Suppressor macrophage treated with lipopolysaccharide for 4 hours (primary cell): ENCODE results near the gene KIF25.

Source experiments
- DNase-seq: peaks from one replicate; pipeline ENCODE4 v3.0.0-alpha.2; 2020

The KIF25 gene, protein sequence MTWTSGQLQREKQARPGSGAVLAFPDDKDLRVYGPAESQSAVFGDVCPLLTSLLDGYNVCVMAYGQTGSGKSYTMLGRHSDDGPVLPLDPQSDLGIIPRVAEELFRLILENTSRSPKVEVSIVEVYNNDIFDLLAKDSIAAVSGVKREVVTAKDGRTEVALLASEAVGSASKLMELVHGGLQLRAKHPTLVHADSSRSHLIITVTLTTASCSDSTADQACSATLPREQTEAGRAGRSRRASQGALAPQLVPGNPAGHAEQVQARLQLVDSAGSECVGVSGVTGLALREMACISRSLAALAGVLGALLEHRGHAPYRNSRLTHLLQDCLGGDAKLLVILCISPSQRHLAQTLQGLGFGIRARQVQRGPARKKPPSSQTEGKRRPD

DNA sequence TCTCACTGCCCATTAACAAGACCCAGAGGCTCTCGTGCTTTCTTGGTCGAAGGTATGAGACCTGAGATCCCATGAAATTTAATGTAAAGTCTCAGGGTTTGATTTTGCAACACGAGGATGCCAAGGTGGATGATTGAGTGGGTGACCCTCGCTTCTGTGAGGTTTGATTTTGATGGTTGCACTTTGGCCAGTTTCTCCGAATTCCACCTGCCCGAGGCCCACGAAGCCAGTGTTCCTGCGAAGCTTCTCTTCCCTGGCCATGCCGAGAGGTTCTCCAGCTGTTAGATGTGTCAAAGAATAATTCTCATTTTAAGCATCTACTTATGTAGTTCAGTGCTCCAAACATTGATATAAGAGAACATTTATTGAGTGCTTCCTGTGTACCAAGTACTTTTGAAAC is at the start of gene KIF25:
TSS of gene KIF25 (plus strand) at position 30 of the 400 bp plus-strand sequence. CDS start 31,915 bp downstream, outside the sequence.
- no peak for DNase-seq

DNA sequence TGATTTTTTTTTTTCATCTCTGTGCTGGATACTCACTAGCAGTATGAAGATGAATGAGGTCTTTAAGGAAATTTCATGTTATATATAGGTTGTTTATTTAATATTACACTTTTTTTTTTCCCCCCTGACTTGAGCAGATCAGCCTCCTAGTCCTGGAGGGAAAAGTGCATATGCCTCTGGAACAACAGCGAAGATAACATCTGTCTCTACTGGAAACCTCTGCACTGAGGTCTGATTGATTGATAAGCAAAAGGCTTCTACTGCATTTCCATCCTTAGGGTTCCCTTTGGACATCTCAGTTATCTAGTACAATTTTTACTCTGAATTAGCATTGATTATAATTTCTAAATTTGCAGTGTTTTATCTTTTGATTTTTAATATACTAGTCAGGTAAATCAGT is 49.8 kb upstream of the KIF25 start:
- no peak for DNase-seq

DNA sequence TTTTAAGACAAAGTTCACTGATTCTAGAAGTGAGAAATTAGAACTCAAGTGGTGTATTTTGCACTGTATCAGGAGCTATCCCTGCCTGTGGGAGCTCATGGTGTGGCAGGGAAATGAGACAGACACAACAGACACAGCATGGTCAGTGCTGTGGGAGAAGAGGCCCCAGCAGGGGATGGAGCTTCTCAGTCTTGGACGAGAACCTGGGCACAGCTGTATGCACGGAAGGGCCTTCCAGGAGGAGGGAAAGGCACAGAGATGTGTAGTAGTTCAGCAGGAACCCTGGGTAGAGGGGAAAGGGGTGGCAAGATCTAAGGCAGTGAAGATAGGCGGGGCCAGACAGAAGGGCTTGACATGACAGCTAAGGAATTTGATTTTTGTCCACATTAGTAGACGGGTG is 48.8 kb upstream of the KIF25 start:
- DNase-seq: no peak

DNA sequence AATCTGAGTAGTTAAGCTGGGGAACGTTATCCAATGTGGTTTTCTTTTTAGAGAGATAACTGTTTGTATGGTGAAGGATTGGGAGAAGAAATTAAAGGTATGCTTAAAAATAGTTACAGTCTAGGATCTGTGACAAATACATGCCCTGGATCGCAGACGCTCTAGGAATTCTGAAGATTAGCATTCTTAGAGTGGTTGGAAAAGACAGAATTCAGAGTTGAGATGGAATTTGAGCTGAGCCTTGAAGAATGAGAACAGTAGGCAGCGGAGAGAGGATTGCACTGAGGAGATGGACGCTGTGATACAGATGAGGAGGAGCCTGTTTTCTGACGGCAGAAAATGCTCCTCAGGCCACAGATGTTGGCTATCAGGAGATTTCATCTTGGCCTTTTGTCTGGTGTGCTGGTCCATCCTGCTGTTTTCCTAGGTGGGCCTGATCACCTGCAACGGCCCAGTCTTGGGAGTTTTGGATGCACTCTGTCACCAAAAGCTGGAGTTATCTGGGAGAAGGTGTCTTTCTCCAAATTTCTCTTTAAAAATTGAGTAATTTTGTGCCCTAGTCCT is 48.3 kb upstream of the KIF25 start:
- no peak for DNase-seq

DNA sequence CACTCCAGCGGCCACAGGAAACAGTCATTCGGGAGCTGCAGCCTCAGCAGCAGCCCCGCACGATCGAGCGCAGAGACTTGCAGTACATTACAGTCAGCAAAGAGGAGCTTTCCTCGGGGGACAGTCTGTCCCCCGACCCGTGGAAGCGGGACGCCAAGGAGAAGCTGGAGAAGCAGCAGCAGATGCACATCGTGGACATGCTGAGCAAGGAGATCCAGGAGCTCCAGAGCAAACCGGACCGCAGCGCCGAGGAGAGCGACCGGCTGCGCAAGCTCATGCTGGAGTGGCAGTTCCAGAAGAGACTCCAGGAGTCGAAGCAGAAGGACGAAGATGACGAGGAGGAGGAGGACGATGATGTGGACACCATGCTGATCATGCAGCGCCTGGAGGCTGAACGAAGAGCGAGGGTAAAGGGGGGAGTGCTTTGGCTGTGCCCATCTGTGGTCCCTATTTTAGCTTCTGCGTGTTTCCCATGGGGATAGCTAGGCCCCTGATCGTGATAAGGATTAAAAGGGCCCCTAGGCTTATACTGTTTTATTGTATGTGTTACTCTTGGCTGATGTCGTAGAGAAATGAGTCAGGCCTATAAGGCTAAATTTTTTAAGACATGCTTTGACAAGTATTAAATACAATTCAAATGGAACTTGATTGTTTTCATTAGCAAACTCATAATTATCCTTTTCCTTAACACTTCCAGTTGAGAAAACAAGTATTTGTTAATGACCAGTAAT is 45.5 kb upstream of the KIF25 start:
- DNase-seq: no peak

DNA sequence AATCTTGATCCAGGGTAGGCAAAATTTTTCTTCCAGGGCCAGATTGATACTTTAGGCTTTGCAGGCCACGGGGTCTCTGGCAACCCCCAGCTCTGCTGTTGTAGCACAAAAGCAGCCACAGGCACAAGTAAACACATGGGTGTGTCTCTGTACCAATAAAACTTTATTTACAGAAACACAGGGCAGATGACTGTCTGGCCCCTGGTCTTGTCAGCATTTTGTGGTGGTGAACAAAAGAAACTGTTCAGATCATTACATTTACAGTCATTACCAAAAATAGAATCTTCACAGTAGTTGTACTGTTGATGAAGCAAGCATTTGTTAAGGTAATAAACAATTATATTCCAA is 45.0 kb upstream of the KIF25 start:
- no peak for DNase-seq

DNA sequence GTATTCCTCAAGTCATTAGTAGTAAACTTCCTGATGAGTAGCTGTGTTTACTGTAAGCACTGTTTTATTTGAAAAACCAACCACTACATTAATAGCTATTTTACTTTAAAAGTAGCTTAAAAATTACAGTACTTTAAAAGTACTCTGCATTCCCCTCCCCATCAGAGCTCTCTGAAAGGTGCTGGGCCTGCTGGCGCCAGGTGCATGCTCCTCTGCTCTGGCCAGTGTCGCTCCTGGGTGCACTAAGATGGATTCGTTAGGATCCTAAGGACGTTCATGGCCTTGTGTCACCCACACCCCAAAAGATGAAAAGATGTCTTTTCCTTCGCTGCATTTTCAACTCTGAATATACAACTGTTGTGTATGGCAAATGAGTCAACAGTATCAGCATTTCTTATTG is 43.9 kb upstream of the KIF25 start:
- DNase-seq: no peak

DNA sequence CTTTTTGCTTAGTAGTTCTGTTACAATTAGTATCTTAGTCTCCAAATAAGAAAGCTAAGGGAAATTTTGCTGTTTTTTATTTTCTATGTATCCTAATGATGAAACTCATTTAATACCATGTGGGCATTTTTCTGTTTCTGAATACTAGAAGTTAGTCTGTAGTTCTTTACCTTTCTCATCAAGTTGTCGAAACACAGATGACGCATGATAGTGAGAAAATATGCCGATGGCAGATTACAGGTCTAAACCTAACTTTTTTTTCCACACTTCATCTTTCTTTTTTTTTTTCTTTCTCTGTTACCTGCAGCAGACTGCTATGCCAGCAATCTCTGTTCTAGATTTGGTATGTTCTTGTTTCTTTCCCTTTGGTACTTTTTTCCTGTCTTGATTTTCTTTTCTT is 43.3 kb upstream of the KIF25 start:
- no peak for DNase-seq

DNA sequence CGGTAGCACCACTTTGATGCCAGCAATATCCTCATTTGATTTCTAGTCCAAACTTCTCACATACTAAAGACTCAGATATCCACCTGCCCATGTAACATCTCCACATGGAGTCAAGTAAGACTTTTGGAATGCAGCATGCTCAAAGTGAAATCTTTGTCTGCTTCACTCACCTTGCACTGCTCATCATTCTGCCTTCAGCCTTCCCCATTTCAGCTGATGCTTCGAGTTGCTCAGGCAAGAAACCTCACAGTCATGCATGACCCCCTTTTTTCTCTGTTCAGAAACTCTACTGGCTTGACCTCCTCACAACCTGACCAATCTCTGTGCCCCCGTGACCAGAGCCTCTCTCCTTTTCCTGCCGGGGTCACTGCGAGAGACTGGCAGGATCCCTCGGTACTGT is 41.0 kb upstream of the KIF25 start:
- no peak for DNase-seq

DNA sequence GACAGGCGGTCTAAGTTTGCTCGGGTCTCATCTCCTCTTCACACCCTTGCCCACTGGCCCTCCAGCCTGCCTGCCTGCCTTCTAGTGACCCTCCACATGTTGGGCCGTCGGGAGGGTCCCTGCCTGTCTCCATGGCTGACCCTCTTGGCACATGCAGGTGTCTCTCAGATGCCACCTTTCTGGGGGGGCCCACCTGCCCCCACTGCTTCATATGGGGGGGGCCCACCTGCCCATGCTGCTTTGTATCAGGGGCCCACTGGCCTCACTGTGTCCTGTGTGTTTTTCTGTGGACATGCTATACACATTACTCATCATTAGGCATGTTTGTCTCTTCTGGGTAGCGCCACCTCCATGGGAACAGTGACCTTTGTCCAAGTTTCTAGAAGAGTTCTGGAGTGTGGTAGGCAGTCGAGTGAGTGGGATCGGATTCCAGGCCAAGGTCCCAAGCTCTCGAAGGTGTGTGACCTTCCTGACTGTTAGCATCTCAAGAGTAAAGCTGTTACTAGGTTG is 40.4 kb upstream of the KIF25 start:
- DNase-seq: no peak

DNA sequence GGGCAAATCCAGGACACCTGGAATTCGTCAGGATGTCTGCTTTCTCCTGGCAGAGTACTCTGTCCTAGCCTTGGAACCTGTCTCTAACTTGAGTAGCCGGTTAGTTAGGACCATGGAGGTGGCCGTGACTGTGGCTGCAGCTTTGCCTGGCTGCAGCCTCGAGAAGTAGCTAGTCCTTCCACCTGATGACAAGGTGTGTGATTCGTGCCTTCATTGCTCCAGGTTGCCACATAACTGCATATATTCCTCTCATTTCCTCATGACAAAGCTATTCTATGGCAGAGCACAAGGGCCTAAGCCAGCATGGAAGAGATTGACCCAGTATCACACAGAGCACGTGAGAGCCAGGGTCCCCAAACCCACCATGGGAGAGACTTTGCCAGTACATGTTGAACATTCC is 39.8 kb upstream of the KIF25 start:
- no peak for DNase-seq

DNA sequence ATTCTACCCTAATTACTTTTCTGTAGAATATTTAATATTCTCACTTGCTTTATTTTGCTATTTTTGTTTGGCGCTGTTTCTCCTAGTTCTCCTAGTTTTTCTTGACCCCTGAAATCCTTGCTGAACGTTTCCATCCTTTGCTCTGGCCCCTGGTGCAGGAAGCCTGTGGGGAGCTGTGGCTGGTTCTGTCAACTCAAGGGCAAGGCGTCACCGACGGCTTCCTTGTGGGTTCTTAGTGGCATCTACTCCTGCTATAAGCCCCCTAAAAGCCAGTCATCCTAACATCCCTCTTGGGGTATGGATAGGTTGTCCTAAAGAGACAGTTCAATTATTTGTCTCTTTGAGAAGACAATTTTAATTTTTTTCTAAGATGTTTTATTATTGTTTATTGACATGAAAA is 36.9 kb upstream of the KIF25 start:
- no peak for DNase-seq

DNA sequence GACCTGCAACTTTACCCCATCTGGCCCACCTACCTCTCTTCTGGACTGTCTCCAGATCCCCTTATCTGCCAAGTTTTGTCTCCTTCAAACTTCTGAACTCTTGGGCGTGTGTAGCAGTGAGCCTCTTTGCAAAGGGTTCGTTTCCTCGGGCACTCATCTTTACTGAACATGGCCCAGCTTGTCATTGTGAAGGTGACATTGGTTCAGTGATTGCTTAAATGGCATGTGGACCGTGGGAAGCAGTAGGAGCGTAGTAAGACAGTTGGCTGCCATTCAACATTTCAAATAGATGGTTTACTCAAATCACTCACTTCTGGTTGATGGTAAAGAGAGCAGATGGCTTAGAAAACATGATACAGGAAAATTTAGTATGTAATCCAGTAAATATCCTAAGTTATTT is 34.8 kb upstream of the KIF25 start:
- DNase-seq: no peak

DNA sequence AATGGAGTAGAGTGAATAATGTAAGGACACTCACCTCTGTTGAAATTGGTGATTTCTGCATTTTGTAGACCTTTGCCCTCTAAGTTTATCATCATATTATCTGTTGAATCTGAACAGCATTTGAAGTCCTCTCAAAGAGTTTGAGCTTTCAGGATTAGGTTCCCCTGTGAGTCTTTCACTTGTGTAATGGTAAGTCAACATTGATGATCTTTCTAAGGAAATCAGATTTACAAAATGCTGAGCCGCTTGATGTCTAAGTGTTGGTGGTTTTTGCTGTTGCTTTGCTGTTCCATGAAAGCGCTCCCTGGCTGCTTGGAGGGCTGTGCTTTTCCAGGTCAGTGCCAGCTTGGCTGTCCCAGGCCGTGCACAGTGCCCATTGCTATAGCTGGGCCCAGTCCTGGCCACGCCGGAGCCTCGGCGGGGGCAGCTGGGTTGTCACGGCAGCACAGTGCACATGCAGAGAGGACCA is 33.8 kb upstream of the KIF25 start:
- no peak for DNase-seq

DNA sequence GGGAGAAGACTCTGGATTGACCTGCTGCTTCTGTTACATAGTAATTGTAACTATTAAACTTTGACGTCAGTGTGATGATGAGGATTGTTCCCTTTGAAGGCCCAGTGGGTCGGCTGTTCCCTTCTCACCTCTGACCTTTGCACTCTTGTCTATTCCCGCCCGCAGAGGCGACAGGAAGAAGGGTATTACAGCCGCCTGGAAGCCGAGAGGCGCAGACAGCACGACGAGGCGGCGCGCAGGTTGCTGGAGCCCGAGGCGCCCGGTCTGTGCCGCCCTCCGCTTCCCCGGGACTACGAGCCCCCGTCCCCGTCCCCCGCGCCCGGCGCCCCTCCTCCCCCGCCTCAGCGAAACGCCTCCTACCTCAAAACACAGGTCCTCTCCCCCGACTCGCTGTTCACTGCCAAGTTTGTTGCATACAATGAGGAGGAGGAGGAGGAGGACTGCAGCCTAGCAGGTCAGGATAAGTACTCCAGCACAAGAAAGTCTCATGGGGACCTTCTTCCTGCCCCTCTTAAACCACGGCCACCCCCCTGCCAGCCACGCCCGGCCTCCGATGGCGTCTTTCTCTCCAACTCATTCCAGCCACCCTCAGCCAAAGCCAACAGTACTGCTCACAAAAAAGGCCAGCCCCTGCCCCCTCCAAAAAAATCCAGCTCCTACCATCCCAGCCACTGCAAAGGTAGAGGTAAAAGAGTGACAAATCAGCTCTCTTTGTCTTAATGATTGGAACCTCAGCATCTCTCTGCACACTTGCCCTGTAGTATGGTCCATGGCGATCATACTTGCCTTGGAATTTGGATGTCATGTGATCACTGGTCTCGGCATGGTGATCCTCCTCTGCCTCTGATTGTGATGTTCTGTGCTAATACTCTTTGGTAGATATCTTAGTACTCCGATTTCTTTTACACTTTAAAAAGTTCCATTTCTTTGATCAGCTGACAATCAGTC is 31.6 kb upstream of the KIF25 start:
- DNase-seq: no peak

DNA sequence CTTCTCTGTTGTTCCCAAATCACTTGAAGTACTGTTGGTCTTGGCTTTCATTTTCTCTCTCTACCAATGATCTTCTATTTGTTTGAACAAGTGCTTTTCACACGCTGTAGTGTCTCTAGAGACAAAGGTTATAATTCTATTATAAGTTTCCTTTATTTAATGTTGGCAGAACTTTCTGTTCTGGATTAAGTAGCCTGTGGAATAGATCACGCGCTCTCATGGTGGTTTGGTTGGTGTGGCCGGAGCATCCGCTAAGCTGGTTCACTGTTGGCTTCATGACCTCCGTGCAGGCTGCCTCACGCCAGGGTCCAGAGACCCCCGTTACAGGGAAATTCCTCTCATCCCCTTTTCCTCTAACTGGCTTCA is 30.9 kb upstream of the KIF25 start:
- DNase-seq: no peak

DNA sequence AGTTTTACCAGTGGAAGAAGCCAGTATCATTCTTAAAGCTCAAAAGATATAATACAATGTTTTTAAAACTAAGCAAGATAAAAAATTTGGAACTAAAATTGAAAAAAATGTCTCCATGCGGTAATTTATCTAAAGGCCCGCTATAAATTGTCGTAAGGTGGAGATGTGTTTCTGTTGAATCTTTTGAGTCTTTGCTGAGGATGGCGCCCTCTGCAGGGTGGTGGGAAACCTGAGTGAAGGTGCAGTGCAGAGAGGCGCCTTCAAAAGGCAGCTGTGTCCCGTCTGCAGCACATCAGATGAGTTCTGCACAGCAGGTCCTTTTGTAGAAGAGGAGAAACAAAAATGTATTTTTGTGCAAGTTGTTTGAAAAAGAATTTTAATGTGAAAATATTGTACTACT is 29.4 kb upstream of the KIF25 start:
- no peak for DNase-seq

DNA sequence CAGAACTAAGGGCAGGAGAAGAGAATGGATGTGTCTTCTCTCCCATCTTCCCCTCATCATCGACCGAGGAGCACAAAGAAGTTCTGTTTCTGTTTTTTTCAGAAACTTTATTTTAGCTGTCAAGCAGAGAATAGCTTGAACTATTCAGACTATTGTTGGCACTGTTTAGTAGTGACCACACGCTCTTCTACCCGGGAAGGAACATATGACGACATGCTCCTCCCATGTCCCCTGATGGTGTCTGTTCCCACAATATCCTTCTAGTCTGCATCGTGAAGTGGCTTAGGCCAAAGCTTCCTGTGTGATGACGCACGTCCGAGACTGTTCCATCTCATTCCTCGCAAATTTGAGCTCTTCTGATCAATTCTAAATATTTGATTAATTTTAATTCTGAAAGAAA is 27.2 kb upstream of the KIF25 start:
- DNase-seq: no peak

DNA sequence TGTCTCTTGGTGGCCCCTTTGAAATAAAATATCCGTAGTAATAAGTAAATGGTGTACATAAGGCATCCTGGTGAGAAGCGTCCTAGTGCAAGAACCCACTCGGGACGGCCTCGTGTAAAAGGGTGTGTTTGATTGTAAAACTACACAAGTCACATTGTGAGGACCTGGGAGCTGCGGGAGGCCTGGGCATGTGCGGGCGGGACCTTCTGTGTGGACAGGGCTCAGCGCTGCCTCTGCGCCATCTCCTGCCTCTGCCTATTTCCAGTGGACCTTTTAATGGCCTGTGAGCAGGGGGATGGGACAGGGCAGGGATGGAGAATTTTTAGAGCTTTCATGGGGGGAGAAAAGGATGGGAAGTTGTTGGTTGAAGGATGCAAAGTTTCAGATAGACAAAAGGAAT is 25.3 kb upstream of the KIF25 start:
- DNase-seq: no peak

DNA sequence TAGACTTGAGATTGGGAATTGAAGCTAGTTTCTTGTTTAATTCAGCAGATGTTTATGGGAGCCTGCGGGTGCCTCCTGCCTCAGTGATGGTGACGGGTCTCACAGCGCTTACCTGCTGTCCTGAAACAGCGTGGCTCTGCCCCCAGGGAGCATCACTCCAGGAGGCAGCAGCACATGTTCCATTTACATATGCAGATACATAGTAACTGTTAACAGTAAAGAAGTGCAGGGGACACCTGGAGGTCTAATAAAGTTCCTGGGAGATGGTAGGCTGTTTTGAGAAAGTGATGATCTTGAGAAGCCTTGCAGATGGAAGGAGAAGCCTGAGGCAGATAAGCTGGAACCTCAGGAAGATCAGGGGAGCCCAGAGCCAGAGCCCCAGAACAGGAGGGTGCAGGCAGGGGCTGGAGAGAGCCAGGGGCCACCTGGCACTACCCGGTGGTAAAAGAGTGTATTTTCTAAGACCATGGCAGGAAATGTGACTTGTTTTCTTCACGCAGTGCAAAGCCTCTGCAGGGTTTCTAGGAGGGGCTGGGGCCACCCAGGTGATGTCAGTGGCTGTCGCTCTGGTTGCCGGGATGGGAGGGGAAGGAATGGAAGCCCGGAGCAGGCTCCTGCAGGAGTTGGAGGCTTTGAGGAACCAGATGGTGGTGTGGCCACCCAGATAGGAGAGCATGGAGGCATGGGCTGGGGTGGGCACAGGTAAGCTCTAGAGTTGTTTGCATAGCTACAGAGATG is 24.2 kb upstream of the KIF25 start:
- no peak for DNase-seq

DNA sequence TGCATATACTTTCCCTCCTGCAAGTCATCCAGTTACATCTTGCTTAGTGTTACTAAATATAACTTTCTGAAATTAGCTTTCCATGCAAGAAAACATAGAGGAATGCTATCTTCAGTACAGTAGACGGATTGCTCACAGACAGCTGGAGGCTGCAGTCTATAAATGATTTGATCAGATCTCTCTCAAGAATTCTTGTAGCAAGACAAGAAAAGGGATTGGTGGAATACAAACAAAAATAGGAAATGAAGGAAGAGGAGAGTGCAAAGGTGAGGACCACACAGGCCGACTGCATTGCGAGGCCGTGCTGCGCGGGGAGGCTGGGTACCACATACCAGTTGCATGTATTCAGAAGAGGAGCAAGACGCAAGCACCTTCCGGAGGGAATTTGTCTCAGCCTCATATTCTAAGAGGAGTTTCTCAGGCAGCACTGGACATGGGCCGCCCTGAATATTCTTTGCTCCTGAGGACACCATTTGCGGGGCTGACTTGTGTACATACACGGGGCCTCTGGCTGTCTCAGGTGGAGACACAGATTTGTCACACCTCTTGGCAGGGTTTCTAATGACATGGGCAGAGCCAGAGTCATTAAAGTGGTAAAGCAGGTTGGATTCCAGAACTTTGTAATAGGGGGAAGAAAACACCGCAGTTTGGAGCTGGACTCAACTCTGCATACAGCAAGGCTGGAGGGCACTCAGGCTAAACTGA is 22.7 kb upstream of the KIF25 start:
- no peak for DNase-seq

DNA sequence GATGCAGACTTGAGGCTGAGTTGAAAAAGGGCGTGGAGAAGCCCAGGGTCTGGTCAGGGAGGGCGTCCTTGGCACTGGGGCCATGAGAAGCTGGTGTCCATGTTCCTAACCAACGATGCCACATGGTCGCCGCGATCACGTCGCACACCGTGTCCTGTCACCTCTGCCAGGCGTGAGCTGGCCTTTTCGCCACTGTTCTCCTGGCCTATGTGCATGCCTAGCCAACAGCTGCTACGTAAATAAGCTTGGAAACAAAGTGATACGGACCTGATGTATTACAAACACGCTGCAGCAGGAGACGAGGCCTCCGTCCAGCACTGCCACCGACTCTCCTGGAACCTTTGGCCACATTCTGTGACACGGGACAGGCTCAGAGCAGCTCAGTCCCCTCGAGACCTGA is 22.0 kb upstream of the KIF25 start:
- DNase-seq: no peak
